HCT116 (cell line): ENCODE measurements around the gene ATP1A1. TPM values are rescaled to one million over a fixed set of nuclear protein-coding genes. Genes with fewer than 3 reads are reported as not detected.

Source experiments
- ATAC-seq: fragments of 200-7000 bp; cut with Tn5 transposase; 2 replicates; pipeline ENCODE4 v1.9.1; 2020; ENCODE audit warnings: mild to moderate bottlenecking, moderate library complexity
- BruUV-seq: library from RNA; stranded (reverse); fragments of 400-500 nt; replicated peaks from 2 replicates; lab custom pipeline; 2021; lab: Mats Ljungman, UMichigan
- CTCF ChIA-PET: fragments of 300-600 bp; sonication (Branson Sonifier 250); formaldehyde crosslinking; loops from one replicate; lab custom pipeline; 2021; ENCODE audit warnings: antibody characterized with exemption; lab: Charles Lee
- POLR2A ChIA-PET: fragments of 300-600, 350-600 bp; sonication (Branson Sonifier 250); formaldehyde crosslinking; loops from one replicate; lab custom pipeline; 2021; ENCODE audit warnings: antibody characterized with exemption; lab: Charles Lee
- RAD21 ChIA-PET, 2 experiments: fragments of 300-600 bp; sonication (Branson Sonifier 250); formaldehyde crosslinking; loops; one replicate each; lab custom pipeline; 2023; ENCODE audit warnings: low total read pairs in 2 of 2; ENCODE audit not compliant: uncharacterized antibody in 2 of 2, unreplicated experiment in 2 of 2, low non-redundant PET in 1 of 2; lab: Charles Lee
- DNase-seq: peaks from one replicate; pipeline ENCODE4 v3.0.0-alpha.2; 2010; ENCODE audit warnings: low read depth, low spot score
- H2AFZ ChIP-seq: fragments of 200-600 bp; shearing (Covaris generic), sonication (generic); 2 replicates; pipeline ENCODE4 v1.6.1; 2017; ENCODE audit warnings: low read depth, mixed run types, mixed read lengths, antibody characterized with exemption, low read length; ENCODE audit not compliant: poor library complexity, severe bottlenecking
- H3K27ac ChIP-seq: 2 replicates; pipeline ENCODE4 v1.5.1; 2012; ENCODE audit warnings: low read depth, low read length
- H3K27me3 ChIP-seq: fragments of 200-600 bp; sonication (generic); 2 replicates; pipeline ENCODE4 v1.6.1; 2016; ENCODE audit warnings: mixed run types, low read length, mixed read lengths; ENCODE audit not compliant: insufficient read depth
- H3K36me3 ChIP-seq, 2 experiments: fragments of 200-500 bp in 1 of 2; fragments of 200-600 bp in 1 of 2; sonication (Bioruptor generic) in 1 of 2; sonication (generic) in 1 of 2; 2 replicates each; pipeline versions ENCODE4 v1.5.1 to v1.6.1; 2014 to 2016; ENCODE audit warnings: low read length in 2 of 2, inconsistent platforms in 1 of 2, mixed read lengths in 1 of 2, mixed run types in 1 of 2; ENCODE audit not compliant: insufficient read depth in 2 of 2, control insufficient read depth in 1 of 2
- H3K4me1 ChIP-seq, 2 experiments: fragments of 200-600 bp in 1 of 2; sonication (generic) in 1 of 2; 2 replicates each; pipeline versions ENCODE4 v1.5.1 to v1.6.1; 2012 to 2017; ENCODE audit warnings: low read length in 2 of 2, inconsistent platforms in 1 of 2, mild to moderate bottlenecking in 1 of 2, mixed read lengths in 1 of 2, mixed run types in 1 of 2, moderate library complexity in 1 of 2; ENCODE audit not compliant: insufficient read depth in 2 of 2, control insufficient read depth in 1 of 2
- H3K4me2 ChIP-seq: fragments of 200-600 bp; sonication (generic); 2 replicates; pipeline ENCODE4 v1.6.1; 2017; ENCODE audit warnings: mixed run types, low read length, mixed read lengths
- H3K4me3 ChIP-seq, 2 experiments: fragments of 200-600 bp in 1 of 2; sonication (generic) in 1 of 2; replicated peaks in 1 of 2; 2 replicates each; pipeline ENCODE4 v1.5.1; 2011 to 2016; ENCODE audit warnings: low read length in 2 of 2, control low read depth in 1 of 2, low read depth in 1 of 2, mild to moderate bottlenecking in 1 of 2, mixed read lengths in 1 of 2, mixed run types in 1 of 2
- H3K79me2 ChIP-seq: fragments of 200-600 bp; sonication (generic); 2 replicates; pipeline ENCODE4 v1.6.1; 2017; ENCODE audit warnings: mild to moderate bottlenecking, mixed run types, low read length, moderate library complexity, mixed read lengths; ENCODE audit not compliant: insufficient read depth
- H3K9ac ChIP-seq: fragments of 200-600 bp; sonication (generic); 2 replicates; pipeline ENCODE4 v1.6.1; 2016; ENCODE audit warnings: low read length, mixed read lengths
- H3K9me2 ChIP-seq: fragments of 200-600 bp; sonication (generic), shearing (Covaris generic); 2 replicates; pipeline ENCODE4 v1.6.1; 2017; ENCODE audit warnings: mixed run types, mild to moderate bottlenecking, moderate library complexity; ENCODE audit not compliant: insufficient read depth
- H3K9me3 ChIP-seq, 2 experiments: fragments of 200-500 bp in 1 of 2; fragments of 200-600 bp in 1 of 2; sonication (Bioruptor generic) in 1 of 2; sonication (generic) in 1 of 2; 2 replicates each; pipeline ENCODE4 v1.6.1; 2014 to 2017; ENCODE audit warnings: low read length in 2 of 2, mixed read lengths in 2 of 2, inconsistent platforms in 1 of 2, low read depth in 1 of 2, mild to moderate bottlenecking in 1 of 2, mixed run types in 1 of 2, moderate library complexity in 1 of 2; ENCODE audit not compliant: control insufficient read depth in 1 of 2, insufficient read depth in 1 of 2
- H4K20me1 ChIP-seq: fragments of 200-600 bp; sonication (generic), shearing (Covaris generic); 2 replicates; pipeline ENCODE4 v1.6.1; 2017; ENCODE audit warnings: mixed run types, mild to moderate bottlenecking, moderate library complexity; ENCODE audit not compliant: insufficient read depth
- CBX3 ChIP-seq: IDR thresholded peaks from 2 replicates; pipeline ENCODE4 v1.6.1; 2012; ENCODE audit warnings: low read depth
- CEBPB ChIP-seq: IDR thresholded peaks from 2 replicates; pipeline ENCODE4 v1.6.1; 2012; ENCODE audit warnings: low read depth
- CTCF ChIP-seq, 3 experiments: fragments of 200-600 bp in 1 of 3; sonication (generic) in 1 of 3; IDR thresholded peaks in 2 of 3; conservative IDR thresholded peaks in 1 of 3; 2 replicates each; pipeline ENCODE4 v1.5.1; 2012 to 2017; ENCODE audit warnings: low read depth in 2 of 3, low read length in 2 of 3, antibody characterized with exemption in 1 of 3, borderline replicate concordance in 1 of 3, control low read depth in 1 of 3, mild to moderate bottlenecking in 1 of 3, mixed read lengths in 1 of 3, mixed run types in 1 of 3, moderate library complexity in 1 of 3; ENCODE audit not compliant: insufficient read depth in 1 of 3
- ELF1 ChIP-seq: IDR thresholded peaks from 2 replicates; pipeline ENCODE4 v1.6.1; 2012; ENCODE audit warnings: low read depth, borderline replicate concordance
- EZH2 ChIP-seq: fragments of 200-600 bp; sonication (generic); IDR thresholded peaks from 2 replicates; pipeline ENCODE4 v1.6.1; 2017; ENCODE audit warnings: antibody characterized with exemption, mixed run types
- FOSL1 ChIP-seq: IDR thresholded peaks from 2 replicates; pipeline ENCODE4 v1.6.1; 2012; ENCODE audit warnings: low read depth
- JUND ChIP-seq: IDR thresholded peaks from 2 replicates; pipeline ENCODE4 v1.6.1; 2012
- MAX ChIP-seq: IDR thresholded peaks from 2 replicates; pipeline ENCODE4 v1.6.1; 2012
- POLR2A ChIP-seq: IDR thresholded peaks from 2 replicates; pipeline ENCODE4 v1.7.0; 2011; ENCODE audit warnings: borderline replicate concordance; ENCODE audit not compliant: insufficient read depth, insufficient read length; ENCODE audit errors: extremely low read depth
- POLR2AphosphoS5 ChIP-seq: IDR thresholded peaks from 2 replicates; pipeline ENCODE4 v1.6.1; 2011; ENCODE audit warnings: mild to moderate bottlenecking, low read depth, low read length, moderate library complexity
- RAD21 ChIP-seq: IDR thresholded peaks from 2 replicates; pipeline ENCODE4 v1.6.1; 2012; ENCODE audit warnings: low read depth, mild to moderate bottlenecking
- REST ChIP-seq: IDR thresholded peaks from 2 replicates; pipeline ENCODE4 v1.6.1; 2012; ENCODE audit warnings: low read depth
- SIN3A ChIP-seq: IDR thresholded peaks from 2 replicates; pipeline ENCODE4 v1.6.1; 2012; ENCODE audit warnings: low read depth
- SRF ChIP-seq: IDR thresholded peaks from 2 replicates; pipeline ENCODE4 v1.6.1; 2012; ENCODE audit warnings: low read depth
- TCF7L2 ChIP-seq: IDR thresholded peaks from 2 replicates; pipeline ENCODE4 v1.7.0; 2011; ENCODE audit warnings: borderline replicate concordance, inconsistent platforms; ENCODE audit not compliant: insufficient read depth, insufficient read length; ENCODE audit errors: extremely low read depth
- YY1 ChIP-seq: IDR thresholded peaks from 2 replicates; pipeline ENCODE4 v1.6.1; 2011; ENCODE audit warnings: low read length, low read depth, moderate library complexity, mild to moderate bottlenecking; ENCODE audit not compliant: insufficient replicate concordance; ENCODE audit errors: extremely low read depth
- ZBTB33 ChIP-seq: IDR thresholded peaks from 2 replicates; pipeline ENCODE4 v1.6.1; 2011; ENCODE audit warnings: mild to moderate bottlenecking, low read length, moderate library complexity; ENCODE audit not compliant: insufficient replicate concordance; ENCODE audit errors: extremely low read depth
- ZFX ChIP-seq: fragments of 450-650 bp; IDR thresholded peaks from 2 replicates; pipeline ENCODE4 v1.6.1; 2017
- intact Hi-C: fragments of 100-400 bp; cut with micrococcal nuclease; formaldehyde crosslinking; loops from 2 replicates; pipeline ENCODE4 v1.10.0; 2022
- total RNA-seq: library from RNA; stranded (reverse); gene quantifications from one replicate; pipeline ENCODE4 v1.2.1, GENCODE V29; 2021; ENCODE audit not compliant: unreplicated experiment

ATP1A1 gene
- total RNA-seq, 1 experiment from 2014 or later: 290 TPM

GRCh38 chr1:116325104-116325503, 47.9 kb upstream of the ATP1A1 start:
- H3K9me2 ChIP-seq: no peaks in the 10 kb centered on the region
- TF ChIP-seq TCF7L2 (no peak), SIN3A (no peak), FOSL1 (no peak), JUND (no peak), ZFX (no peak), REST (no peak), POLR2A (no peak), POLR2AphosphoS5 (no peak), YY1 (no peak), MAX (no peak), SRF (no peak), CEBPB (no peak), RAD21 (no peak), ZBTB33 (no peak), ELF1 (no peak), EZH2 (no peak), CTCF (IDR thresholded peaks at IDR 0.05 in 2 of 3, conservative IDR thresholded peaks at IDR 0.05 in 1 of 3; ENCODE audit: borderline replicate concordance in 1 of 3, insufficient read depth in 1 of 3, low read depth in 2 of 3, low read length in 2 of 3) (no peak), CBX3 (no peak)
- TF ChIP-seq, all 23 proteins: peak for 0
- ChIA-PET POLR2A (no interaction called here), CTCF (no interaction called here), RAD21 (no interaction called here)
- no peak for ATAC-seq
- no peaks in the 10 kb centered on the region for H3K27me3 ChIP-seq
- H3K36me3 ChIP-seq: no peaks in the 10 kb centered on the region
- H3K27ac ChIP-seq: no peak overlapping the region
- no peaks in the 10 kb centered on the region for H4K20me1 ChIP-seq
- H3K4me1 ChIP-seq: no peaks in the 10 kb centered on the region
- no peak overlapping the region for H3K4me3 ChIP-seq
- H3K79me2 ChIP-seq: no peaks in the 10 kb centered on the region
- H3K4me2 ChIP-seq: no peak overlapping the region
- DNase-seq: no peak
- intact Hi-C loops: no loop called here
- no TSS peak for BruUV-seq
- no peak overlapping the region for H2AFZ ChIP-seq
- no peak overlapping the region for H3K9ac ChIP-seq
- H3K9me3 ChIP-seq: no peaks in the 10 kb centered on the region
